ENCODE results near the gene SGPL1. TPM values are rescaled to one million over a fixed set of nuclear protein-coding genes. Genes with fewer than 3 reads are reported as not detected.

Gene SGPL1
- total and polyA plus RNA-seq, 2 experiments from 2014 or later, result 12.0 to 42.7 TPM

DNA sequence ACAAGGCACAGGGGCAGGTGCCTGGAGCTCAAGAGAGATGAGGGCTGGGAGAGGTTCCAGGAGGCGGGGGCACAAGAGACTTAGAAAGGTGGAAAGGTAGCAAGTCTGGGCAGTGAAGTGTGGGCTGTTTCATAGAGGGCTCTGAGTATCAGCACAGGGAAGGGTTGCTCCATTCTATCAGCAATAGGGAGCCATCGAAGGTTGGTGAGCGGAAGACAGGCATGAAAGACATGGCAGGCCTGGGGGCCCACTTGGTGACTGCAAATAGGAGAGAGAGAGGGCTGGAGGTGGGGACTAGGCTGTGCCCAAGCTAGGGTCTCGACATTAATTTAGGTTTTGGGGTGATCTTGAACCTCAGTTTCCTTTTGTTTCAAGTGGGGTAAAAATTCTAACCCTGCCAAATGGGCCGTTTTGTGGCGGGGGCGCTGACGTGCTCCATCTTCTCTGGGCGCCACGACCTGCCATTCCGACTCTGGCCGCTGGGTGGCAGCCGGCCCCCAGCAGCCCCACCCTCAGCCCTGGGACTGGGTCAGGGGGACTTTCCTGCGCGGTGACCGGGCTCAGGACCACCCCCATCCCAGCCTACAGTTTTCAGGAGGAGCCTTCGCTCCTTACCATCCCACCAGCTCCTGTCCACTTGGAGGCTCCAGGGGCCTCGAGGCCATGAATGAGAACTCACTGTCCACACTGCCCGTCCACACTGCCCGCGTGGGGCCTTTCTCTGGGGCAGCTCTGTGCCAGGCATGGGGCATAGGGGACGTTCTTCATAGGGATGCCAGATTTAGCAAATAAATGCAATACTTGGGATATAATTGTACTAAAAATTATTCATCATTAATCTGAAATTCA is 109.9 kb downstream of the SGPL1 start:
- H3K36me3 ChIP-seq (ENCODE audit: insufficient read depth), result no peaks in the 10 kb centered on the region
- H3K9me3 Mint-ChIP-seq, result no peaks in the 10 kb centered on the region; the same call in 2 of the 3 replicates
- no peaks in the 10 kb centered on the region for H3K79me2 ChIP-seq (replicated peaks; ENCODE audit: insufficient read depth)
- H3K36me3 Mint-ChIP-seq (ENCODE audit: low read depth), result no peaks in the 10 kb centered on the region
- H3K27me3 ChIP-seq (ENCODE audit: insufficient read depth), result no peaks in the 10 kb centered on the region
- no peaks in the 10 kb centered on the region for H3K4me1 ChIP-seq (ENCODE audit: insufficient read depth)
- H3K4me1 Mint-ChIP-seq, result no peaks in the 10 kb centered on the region; the same call in 1 of the 3 replicates
- DNase-seq (ENCODE audit: low spot score) (peak; percentile 74), ATAC-seq (peak; percentile 93)
- H3K27ac ChIP-seq (ENCODE audit: low read depth), result no peak overlapping the region
- H3K9me2 ChIP-seq (ENCODE audit: insufficient read depth), result no peaks in the 10 kb centered on the region
- no peaks in the 10 kb centered on the region for H3F3A ChIP-seq (replicated peaks; ENCODE audit: low read depth)
- no peak overlapping the region for H3K27ac Mint-ChIP-seq
- H3K4me2 ChIP-seq, result no peak overlapping the region
- peaks cover 10% of the 10 kb centered on the region for H3K27me3 Mint-ChIP-seq (ENCODE audit: insufficient read depth, low read depth, poor library complexity)
- H3K4me3 ChIP-seq, result no peak overlapping the region
- H2AFZ ChIP-seq, result peak overlapping the region; percentile 74; the same call in 1 of the 2 replicates
- H4K20me1 ChIP-seq (replicated peaks; ENCODE audit: insufficient read depth), result no peaks in the 10 kb centered on the region
- no peak overlapping the region for H3K4me3 Mint-ChIP-seq
- TF ChIP-seq, protein P1, sequence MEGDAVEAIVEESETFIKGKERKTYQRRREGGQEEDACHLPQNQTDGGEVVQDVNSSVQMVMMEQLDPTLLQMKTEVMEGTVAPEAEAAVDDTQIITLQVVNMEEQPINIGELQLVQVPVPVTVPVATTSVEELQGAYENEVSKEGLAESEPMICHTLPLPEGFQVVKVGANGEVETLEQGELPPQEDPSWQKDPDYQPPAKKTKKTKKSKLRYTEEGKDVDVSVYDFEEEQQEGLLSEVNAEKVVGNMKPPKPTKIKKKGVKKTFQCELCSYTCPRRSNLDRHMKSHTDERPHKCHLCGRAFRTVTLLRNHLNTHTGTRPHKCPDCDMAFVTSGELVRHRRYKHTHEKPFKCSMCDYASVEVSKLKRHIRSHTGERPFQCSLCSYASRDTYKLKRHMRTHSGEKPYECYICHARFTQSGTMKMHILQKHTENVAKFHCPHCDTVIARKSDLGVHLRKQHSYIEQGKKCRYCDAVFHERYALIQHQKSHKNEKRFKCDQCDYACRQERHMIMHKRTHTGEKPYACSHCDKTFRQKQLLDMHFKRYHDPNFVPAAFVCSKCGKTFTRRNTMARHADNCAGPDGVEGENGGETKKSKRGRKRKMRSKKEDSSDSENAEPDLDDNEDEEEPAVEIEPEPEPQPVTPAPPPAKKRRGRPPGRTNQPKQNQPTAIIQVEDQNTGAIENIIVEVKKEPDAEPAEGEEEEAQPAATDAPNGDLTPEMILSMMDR (conservative IDR thresholded peaks at IDR 0.05; ENCODE audit: low read depth in 2 of 2), result peak; percentile 69 to 90
- TF ChIP-seq JUNB (IDR thresholded peaks at IDR 0.05; ENCODE audit: unreplicated experiment), result no peak

DNA sequence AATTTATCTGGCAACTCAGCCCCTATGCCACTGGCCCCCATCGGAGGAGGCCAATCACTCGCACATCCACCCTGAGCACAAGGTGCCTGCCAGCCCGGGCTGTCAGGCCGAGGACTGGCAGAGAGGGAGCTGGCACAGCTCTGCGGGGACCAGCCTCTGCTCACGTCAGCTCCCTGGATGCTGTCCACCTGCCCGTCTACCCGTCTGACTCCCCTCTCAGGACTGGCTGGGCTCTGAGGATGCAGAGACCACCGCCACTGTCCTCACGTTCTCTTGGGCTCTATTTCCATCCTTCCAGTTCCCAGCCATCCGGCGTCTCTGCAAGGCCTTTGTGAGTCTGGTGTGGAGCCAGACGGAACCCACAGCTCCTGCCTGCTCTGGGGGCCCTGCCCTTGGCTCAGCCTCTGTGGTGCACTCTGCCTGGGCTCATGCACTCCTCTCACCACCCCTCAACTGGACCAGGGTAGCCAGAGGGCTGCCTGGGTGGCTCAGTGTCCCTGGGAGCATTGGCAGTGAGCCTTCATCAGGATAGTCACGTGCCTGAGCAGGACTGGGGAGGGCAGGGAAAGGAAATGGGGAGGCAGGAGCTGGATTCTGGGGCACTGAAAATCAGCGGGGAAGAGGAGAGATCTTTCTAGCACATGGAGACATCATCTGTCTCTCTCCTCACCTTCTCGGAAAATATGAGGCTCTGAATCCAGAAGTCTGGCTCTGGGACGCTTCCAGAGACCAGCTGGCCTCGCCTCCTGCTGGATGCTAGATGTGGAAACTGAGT is 110.7 kb downstream of the SGPL1 start:
- H3K9me3 Mint-ChIP-seq, result no peaks in the 10 kb centered on the region; the same call in 2 of the 3 replicates
- H3K27me3 ChIP-seq (ENCODE audit: insufficient read depth), result no peaks in the 10 kb centered on the region
- H3K36me3 ChIP-seq (ENCODE audit: insufficient read depth), result no peaks in the 10 kb centered on the region
- peaks cover 10% of the 10 kb centered on the region for H3K27me3 Mint-ChIP-seq (ENCODE audit: insufficient read depth, low read depth, poor library complexity)
- no peaks in the 10 kb centered on the region for H4K20me1 ChIP-seq (replicated peaks; ENCODE audit: insufficient read depth)
- H3K4me3 Mint-ChIP-seq, result no peak overlapping the region
- no peak for ATAC-seq
- no peaks in the 10 kb centered on the region for H3K79me2 ChIP-seq (replicated peaks; ENCODE audit: insufficient read depth)
- H3K4me1 ChIP-seq (ENCODE audit: insufficient read depth), result no peaks in the 10 kb centered on the region
- no peaks in the 10 kb centered on the region for H3F3A ChIP-seq (replicated peaks; ENCODE audit: low read depth)
- DNase-seq (ENCODE audit: low spot score), result no peak
- H3K4me3 ChIP-seq, result no peak overlapping the region
- H3K4me2 ChIP-seq, result no peak overlapping the region
- H3K9me2 ChIP-seq (ENCODE audit: insufficient read depth), result no peaks in the 10 kb centered on the region
- no peak overlapping the region for H2AFZ ChIP-seq
- no peaks in the 10 kb centered on the region; the same call in 1 of the 3 replicates for H3K4me1 Mint-ChIP-seq
- H3K27ac Mint-ChIP-seq, result no peak overlapping the region
- H3K27ac ChIP-seq (ENCODE audit: low read depth), result no peak overlapping the region
- no peaks in the 10 kb centered on the region for H3K36me3 Mint-ChIP-seq (ENCODE audit: low read depth)
- TF ChIP-seq, protein P1 (conservative IDR thresholded peaks at IDR 0.05; ENCODE audit: low read depth in 2 of 2), result no peak
- TF ChIP-seq EZH2phosphoT487 (IDR thresholded peaks at IDR 0.05; ENCODE audit: unreplicated experiment) (no peak), NANOG (IDR thresholded peaks at IDR 0.05; ENCODE audit: borderline replicate concordance) (no peak), ZNF114 (CRISPR knock-in tag; IDR thresholded peaks at IDR 0.05) (no peak), CREB1 (CRISPR knock-in tag; IDR thresholded peaks at IDR 0.05; ENCODE audit: low read depth) (no peak), EZH2 (IDR thresholded peaks at IDR 0.05; ENCODE audit: low read depth, unreplicated experiment) (no peak), ZNF331 (CRISPR knock-in tag; IDR thresholded peaks at IDR 0.05; ENCODE audit: low read depth) (no peak), POLR2AphosphoS5 (IDR thresholded peaks at IDR 0.05; ENCODE audit: low read depth) (no peak)
- TF ChIP-seq, protein P2, sequence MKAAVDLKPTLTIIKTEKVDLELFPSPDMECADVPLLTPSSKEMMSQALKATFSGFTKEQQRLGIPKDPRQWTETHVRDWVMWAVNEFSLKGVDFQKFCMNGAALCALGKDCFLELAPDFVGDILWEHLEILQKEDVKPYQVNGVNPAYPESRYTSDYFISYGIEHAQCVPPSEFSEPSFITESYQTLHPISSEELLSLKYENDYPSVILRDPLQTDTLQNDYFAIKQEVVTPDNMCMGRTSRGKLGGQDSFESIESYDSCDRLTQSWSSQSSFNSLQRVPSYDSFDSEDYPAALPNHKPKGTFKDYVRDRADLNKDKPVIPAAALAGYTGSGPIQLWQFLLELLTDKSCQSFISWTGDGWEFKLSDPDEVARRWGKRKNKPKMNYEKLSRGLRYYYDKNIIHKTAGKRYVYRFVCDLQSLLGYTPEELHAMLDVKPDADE (IDR thresholded peaks at IDR 0.05), result no peak
- TF ChIP-seq, protein P3, sequence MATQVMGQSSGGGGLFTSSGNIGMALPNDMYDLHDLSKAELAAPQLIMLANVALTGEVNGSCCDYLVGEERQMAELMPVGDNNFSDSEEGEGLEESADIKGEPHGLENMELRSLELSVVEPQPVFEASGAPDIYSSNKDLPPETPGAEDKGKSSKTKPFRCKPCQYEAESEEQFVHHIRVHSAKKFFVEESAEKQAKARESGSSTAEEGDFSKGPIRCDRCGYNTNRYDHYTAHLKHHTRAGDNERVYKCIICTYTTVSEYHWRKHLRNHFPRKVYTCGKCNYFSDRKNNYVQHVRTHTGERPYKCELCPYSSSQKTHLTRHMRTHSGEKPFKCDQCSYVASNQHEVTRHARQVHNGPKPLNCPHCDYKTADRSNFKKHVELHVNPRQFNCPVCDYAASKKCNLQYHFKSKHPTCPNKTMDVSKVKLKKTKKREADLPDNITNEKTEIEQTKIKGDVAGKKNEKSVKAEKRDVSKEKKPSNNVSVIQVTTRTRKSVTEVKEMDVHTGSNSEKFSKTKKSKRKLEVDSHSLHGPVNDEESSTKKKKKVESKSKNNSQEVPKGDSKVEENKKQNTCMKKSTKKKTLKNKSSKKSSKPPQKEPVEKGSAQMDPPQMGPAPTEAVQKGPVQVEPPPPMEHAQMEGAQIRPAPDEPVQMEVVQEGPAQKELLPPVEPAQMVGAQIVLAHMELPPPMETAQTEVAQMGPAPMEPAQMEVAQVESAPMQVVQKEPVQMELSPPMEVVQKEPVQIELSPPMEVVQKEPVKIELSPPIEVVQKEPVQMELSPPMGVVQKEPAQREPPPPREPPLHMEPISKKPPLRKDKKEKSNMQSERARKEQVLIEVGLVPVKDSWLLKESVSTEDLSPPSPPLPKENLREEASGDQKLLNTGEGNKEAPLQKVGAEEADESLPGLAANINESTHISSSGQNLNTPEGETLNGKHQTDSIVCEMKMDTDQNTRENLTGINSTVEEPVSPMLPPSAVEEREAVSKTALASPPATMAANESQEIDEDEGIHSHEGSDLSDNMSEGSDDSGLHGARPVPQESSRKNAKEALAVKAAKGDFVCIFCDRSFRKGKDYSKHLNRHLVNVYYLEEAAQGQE (IDR thresholded peaks at IDR 0.05; ENCODE audit: unreplicated experiment), result no peak

All from GM23338 (cell line).